Activated naive CD4-positive, alpha-beta T cell treated with anti-CD3 and anti-CD28 coated beads, Interleukin-2, amount 50 U/mL, for 72 hours (primary cell): ENCODE measurements around the gene MAGI2. TPM values are rescaled to one million over a fixed set of nuclear protein-coding genes. Genes with fewer than 3 reads are reported as not detected.

Experiments used
- ATAC-seq, 2 donors: fragments of 150-1000 bp; cut with Tn5 transposase; 2 replicates each; pipeline ENCODE4 v1.10.0; 2021; ENCODE audit warnings: mild to moderate bottlenecking in 2 of 2, moderate library complexity in 2 of 2
- DNase-seq, 2 donors: peaks; one replicate each; pipeline ENCODE4 v3.0.0; 2021 to 2022; ENCODE audit warnings: low spot score in 2 of 2
- H3K27ac Mint-ChIP-seq, 2 donors: one replicate each; pipeline ENCODE4 v1.8.0; 2022; ENCODE audit warnings: mild to moderate bottlenecking in 2 of 2, mixed read lengths in 2 of 2
- H3K36me3 Mint-ChIP-seq, 2 donors: one replicate each; pipeline ENCODE4 v1.8.0; 2022; ENCODE audit warnings: mixed read lengths in 2 of 2
- H3K9me3 Mint-ChIP-seq, 2 donors: one replicate each; pipeline ENCODE4 v1.8.0; 2022; ENCODE audit warnings: mixed read lengths in 2 of 2
- total RNA-seq, 2 donors: library from RNA; stranded (reverse); gene quantifications; one replicate each; pipeline ENCODE4 v1.2.3, GENCODE V29; 2022

MAGI2 gene
- total RNA-seq, 2 donors from 2014 or later = 0.16 TPM; not detected in 1

DNA sequence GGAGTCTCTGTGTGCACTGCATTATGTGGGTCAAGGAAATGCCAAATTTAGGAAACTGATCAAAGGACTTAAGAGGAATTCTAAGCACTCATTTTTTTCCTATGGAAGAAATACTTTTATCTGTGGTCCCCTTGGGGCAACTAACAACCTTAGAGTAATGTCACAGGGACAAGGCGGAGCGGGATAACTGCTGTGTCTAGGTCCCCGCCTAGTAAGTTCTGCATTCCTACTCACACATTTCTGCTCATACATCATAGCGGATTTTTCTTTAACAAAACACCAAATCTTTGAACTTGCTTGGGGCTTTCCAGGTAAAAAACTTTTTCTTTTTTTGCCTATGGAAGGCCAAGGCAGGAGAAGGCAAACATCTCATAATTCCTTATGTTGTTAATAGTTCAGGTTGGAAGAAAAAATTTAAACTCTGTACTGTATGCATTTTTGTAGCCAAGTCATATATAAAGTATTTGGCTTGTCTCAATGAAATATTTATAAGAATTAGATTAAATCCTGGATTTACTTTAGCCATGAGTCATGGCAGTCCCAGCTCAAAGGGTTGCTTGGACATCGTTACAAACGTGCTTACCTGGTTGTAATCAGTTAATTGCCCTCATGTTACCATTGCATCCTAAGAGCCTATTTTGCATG is 1369.9 kb downstream of the MAGI2 start:
- DNase-seq (no peak), ATAC-seq (no peak)
- Mint-ChIP-seq H3K36me3 (no peaks in the 10 kb centered on the region), H3K9me3 (no peaks in the 10 kb centered on the region), H3K27ac (no peak overlapping the region)

DNA sequence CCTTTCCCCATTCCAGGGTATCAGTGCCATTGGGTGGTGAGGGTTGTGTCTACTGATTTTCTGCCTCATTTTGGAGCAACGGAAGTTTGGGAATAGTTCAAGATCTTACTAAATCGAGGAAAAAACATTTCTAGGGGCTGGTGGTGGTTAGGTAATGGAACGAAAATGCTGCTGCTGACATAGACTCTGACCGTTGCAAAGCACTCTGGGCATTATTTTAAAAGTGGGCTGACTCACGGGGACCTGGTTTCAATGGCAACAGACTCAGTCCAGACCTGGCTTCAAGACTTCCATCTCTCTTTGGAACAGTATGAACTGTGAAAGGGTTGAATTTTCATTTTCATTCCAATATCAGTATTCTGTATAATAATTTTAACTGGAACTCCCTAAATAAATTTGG is 1370.9 kb downstream of the MAGI2 start:
- no peaks in the 10 kb centered on the region for H3K9me3 Mint-ChIP-seq
- H3K27ac Mint-ChIP-seq = no peak overlapping the region
- no peaks in the 10 kb centered on the region for H3K36me3 Mint-ChIP-seq
- DNase-seq (no peak), ATAC-seq (no peak)

DNA sequence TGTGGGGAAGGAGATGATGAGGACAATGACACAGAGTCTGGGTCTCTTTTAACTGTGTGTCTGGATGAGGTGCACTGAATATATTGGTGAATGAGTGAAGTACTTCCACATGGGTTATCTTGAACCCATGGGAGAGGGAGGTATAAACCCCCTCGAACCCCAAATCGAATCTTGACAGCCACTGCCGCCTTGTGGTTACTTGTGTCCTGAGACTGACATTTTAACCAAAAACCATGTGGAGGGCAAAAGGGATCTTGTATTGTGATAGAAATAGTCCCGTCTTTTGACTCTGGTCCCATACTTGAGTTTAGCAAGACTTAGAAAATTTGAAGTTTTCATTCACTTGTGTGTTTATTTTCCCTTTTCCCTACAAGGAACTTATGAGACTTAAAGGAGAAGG is 1371.6 kb downstream of the MAGI2 start:
- no peak for ATAC-seq
- no peaks in the 10 kb centered on the region for H3K36me3 Mint-ChIP-seq
- no peaks in the 10 kb centered on the region for H3K9me3 Mint-ChIP-seq
- no peak for DNase-seq
- no peak overlapping the region for H3K27ac Mint-ChIP-seq

DNA sequence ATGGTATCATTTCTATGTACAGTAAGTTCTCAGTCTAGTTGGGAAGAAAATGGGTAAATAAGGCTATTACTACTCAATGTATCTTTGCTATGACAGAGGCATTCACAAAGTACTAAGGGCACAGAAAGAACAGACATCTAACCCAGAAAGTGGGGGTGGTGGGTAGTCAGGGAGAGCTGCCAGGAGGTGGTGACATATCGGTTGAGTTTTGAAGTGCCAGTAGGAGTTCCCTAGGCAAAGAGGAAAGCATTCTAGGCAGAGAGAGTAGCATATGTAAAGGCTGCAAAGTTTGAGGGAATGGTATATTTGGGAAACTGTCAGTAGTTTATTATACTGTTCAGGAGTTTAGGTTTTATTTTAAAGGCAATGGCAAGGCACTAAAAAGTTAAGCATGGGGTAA is 1372.1 kb downstream of the MAGI2 start:
- H3K9me3 Mint-ChIP-seq = no peaks in the 10 kb centered on the region
- H3K36me3 Mint-ChIP-seq = no peaks in the 10 kb centered on the region
- no peak overlapping the region for H3K27ac Mint-ChIP-seq
- ATAC-seq (no peak), DNase-seq (no peak)

DNA sequence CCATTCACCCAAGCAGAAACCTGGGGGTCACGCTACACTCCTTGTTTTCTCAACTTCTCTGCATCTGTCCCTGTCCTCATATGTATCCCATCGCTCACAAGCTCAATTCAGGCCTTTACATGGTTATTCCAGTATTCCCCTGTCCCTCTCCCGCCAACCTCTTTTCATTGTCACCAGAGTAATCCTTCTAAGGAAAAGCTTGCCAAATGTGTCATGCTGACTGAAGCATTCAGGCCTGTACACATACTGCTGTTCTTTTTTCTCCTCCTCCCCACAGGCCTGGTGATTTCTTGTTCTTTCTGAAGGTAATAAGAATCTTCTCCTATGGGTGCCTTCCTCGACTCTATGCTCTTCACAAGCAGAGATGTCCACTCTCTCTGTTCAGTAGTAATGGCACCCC is 1372.7 kb downstream of the MAGI2 start:
- Mint-ChIP-seq H3K36me3 (no peaks in the 10 kb centered on the region), H3K27ac (no peak overlapping the region), H3K9me3 (no peaks in the 10 kb centered on the region)
- no peak for DNase-seq
- ATAC-seq = no peak

- Mint-ChIP-seq H3K9me3 (no peaks in the 10 kb centered on the region), H3K36me3 (no peaks in the 10 kb centered on the region), H3K27ac (no peak overlapping the region)
- no peak for DNase-seq
- no peak for ATAC-seq
Measured at GRCh38 chr7:78080241-78080640, 1373.2 kb downstream of the MAGI2 start.

GRCh38 chr7:78074713-78075112 is 1378.8 kb downstream of the MAGI2 start:
- no peak for DNase-seq
- Mint-ChIP-seq H3K27ac (no peak overlapping the region), H3K9me3 (no peaks in the 10 kb centered on the region), H3K36me3 (no peaks in the 10 kb centered on the region)
- ATAC-seq = no peak

DNA sequence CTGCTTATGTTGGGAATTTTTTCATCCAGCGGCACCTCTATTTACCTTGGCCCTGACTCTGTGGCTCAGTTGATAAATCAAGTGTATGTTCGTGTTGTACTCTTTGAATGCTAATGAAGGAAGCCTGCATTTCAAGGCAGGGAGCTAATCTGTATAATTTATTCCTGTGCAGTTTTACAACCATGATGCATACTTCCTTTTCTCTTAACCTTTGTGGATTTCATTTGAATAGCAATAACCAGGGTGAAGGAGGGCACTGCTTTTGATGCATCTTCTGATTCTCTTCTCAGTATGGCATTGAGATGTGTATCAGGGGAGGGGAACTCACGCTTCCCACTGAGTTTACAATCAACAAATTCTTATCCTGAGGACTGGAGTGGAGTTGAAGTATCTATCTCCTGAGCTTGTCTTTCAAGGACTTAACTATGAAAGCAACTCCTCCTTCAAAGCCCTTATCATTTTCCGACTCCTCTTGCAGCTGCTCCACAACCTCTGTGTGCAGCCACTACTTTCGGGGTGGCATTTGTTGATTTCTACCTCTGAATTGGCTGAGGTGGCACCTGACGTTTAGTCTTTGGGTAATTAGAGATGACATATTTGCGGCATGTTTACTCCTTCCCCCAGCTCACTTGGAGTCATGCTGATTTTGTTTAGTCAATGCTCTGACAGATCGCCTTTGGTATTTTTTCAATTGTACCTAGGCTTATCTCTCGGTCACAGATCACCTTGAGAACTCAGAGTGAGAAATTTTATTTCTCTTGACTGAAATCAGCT is 1379.7 kb downstream of the MAGI2 start:
- Mint-ChIP-seq H3K27ac (no peak overlapping the region), H3K36me3 (no peaks in the 10 kb centered on the region), H3K9me3 (no peaks in the 10 kb centered on the region)
- DNase-seq (no peak), ATAC-seq (no peak)

DNA sequence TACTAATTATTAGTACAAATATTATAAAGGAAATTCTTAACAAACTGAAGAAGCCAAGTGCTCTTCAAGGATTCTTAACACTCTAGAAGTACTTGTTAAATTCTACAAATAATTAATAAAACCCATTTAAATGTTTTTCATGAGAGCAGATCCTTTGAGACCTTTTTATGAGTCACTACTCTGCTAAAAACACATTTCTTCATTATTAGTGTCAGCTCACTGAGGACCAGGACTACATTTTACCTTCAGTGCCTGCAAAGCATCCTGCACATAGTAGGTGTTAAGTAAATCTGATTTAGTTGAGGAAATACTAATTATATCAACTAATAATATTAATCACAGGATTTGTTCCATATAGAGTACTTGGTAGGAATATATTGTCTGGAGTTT is 1381.3 kb downstream of the MAGI2 start:
- H3K9me3 Mint-ChIP-seq = no peaks in the 10 kb centered on the region
- DNase-seq = no peak
- H3K27ac Mint-ChIP-seq = no peak overlapping the region
- H3K36me3 Mint-ChIP-seq = no peaks in the 10 kb centered on the region
- ATAC-seq = no peak

DNA sequence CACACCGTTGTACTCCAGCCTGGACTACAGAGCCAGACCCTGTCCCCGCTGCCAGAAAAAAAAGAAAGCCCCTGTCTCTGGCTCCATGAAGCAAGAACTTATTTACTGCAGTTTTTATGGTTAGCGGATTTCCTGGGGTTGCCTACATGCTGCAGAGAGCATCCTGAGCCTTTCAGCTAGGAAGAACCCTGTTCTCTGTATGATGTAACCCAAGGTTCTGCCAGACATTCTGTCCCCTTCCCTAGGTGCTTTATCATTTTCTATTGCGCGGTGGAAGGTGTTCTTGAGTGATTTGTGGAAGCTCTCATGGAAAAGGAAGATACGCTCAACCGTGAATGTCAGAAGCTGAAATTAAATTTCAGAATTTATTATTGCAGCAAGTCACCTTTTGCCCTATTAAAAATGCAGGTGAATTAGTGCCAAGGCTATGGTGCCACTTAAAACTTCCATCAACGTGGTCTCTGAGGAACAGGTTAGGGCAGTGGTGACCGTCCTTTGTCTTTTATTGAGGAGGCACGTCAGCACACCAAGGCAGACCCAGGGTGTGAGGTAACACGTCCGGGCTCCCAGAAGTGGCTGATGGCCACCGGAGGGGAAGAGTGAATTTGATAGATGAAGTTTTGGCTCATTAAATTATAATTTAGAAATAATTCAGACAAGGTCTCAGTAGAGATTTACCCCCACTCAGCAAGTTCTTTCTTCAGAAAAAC is 1381.8 kb downstream of the MAGI2 start:
- ATAC-seq (no peak), DNase-seq (no peak)
- H3K36me3 Mint-ChIP-seq = no peaks in the 10 kb centered on the region
- H3K27ac Mint-ChIP-seq = no peak overlapping the region
- H3K9me3 Mint-ChIP-seq = no peaks in the 10 kb centered on the region

DNA sequence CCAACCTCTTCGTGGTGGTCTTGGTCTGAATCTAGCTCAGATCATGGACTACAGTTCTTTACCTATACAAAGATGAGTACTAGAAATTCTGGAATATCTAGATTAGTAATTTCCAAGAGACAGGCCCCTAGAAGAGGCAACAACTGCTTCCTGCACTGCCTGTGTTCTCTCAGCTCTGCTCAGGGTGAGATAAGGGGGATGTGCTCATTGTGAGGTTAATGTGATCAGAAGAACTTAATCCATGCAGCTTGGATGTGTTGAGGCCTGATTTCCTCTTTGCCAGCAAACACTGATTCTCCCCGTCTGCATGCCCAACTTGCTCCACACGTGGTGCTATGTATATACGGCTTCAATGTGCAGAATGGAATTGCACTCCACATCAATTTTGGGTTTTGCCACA is 1386.9 kb downstream of the MAGI2 start:
- ATAC-seq (no peak), DNase-seq (no peak)
- no peaks in the 10 kb centered on the region for H3K9me3 Mint-ChIP-seq
- no peak overlapping the region for H3K27ac Mint-ChIP-seq
- H3K36me3 Mint-ChIP-seq = no peaks in the 10 kb centered on the region

DNA sequence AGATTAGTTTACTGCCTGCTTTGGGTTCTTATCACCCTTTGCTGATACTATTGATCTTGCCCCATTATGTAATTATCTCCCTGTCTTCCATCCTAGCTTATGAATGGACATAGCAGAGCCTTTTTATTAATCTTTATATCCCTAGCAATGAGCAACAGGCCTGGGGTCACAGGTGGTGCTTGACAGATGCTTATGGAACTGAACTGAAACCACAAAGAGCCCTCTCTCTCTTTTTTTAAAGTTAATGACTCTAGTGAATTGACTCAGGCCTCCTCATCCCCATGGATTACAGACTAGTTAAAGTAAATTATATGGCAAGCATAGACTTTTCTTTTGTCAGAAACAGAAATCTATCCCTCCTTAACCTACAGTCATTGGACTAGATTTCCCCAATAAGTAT is 1389.7 kb downstream of the MAGI2 start:
- Mint-ChIP-seq H3K27ac (no peak overlapping the region), H3K9me3 (no peaks in the 10 kb centered on the region), H3K36me3 (no peaks in the 10 kb centered on the region)
- no peak for DNase-seq
- ATAC-seq = no peak

- H3K9me3 Mint-ChIP-seq = no peaks in the 10 kb centered on the region
- H3K36me3 Mint-ChIP-seq = no peaks in the 10 kb centered on the region
- no peak for DNase-seq
- H3K27ac Mint-ChIP-seq = no peak overlapping the region
- no peak for ATAC-seq
Measured at GRCh38 chr7:78062214-78062613, 1391.3 kb downstream of the MAGI2 start.

GRCh38 chr7:78057571-78057970 is 1395.9 kb downstream of the MAGI2 start:
- Mint-ChIP-seq H3K36me3 (no peaks in the 10 kb centered on the region), H3K27ac (no peak overlapping the region), H3K9me3 (no peaks in the 10 kb centered on the region)
- DNase-seq (no peak), ATAC-seq (no peak)

DNA sequence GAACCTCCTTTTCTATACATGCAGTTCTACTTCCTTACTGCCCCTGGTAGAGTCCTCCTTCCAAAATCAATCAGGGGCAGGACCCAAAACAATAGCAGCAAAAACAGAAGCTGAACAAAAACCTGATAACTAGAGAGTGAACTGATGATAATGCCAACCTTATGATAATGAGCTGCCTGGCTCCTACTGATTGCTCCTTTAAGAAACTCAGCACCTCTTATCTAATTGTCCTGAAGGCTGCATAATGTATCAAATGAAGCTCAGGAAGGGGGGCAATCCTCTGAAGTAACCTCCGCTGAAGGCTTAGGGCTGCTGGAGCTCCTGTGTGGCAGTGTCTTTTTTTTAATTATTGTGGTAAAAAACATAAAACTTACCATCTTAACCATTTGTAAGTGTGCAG is 1397.9 kb downstream of the MAGI2 start:
- Mint-ChIP-seq H3K9me3 (no peaks in the 10 kb centered on the region), H3K27ac (no peak overlapping the region), H3K36me3 (no peaks in the 10 kb centered on the region)
- DNase-seq (no peak), ATAC-seq (no peak)

DNA sequence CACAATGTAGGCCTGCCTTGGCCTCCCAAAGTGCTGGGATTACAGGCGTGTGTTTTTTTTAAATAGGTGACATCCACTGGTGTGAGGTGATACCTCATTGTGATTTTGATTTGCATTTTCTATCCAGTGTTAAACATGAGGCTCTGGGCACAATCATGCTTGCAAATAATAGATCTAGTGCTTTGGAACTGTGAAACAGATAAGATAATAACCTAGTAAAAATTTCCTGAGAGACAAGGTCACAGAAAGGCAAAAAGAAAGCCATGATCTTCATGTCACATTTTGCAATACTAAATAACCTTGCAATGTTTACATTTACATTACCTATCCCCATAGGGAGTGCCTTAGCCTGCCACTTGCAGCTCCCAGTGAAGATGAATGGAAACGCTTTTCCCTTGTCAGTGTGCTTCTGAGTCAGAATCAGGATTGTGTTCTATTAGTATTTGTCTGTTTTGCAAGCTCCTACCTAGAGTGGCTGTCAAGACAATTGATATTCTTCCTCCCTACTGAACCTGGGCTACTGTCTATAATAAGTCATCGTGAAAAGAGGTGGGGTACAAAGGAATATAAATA is 1398.4 kb downstream of the MAGI2 start:
- no peak for ATAC-seq
- no peak for DNase-seq
- H3K27ac Mint-ChIP-seq = no peak overlapping the region
- no peaks in the 10 kb centered on the region for H3K9me3 Mint-ChIP-seq
- H3K36me3 Mint-ChIP-seq = no peaks in the 10 kb centered on the region

DNA sequence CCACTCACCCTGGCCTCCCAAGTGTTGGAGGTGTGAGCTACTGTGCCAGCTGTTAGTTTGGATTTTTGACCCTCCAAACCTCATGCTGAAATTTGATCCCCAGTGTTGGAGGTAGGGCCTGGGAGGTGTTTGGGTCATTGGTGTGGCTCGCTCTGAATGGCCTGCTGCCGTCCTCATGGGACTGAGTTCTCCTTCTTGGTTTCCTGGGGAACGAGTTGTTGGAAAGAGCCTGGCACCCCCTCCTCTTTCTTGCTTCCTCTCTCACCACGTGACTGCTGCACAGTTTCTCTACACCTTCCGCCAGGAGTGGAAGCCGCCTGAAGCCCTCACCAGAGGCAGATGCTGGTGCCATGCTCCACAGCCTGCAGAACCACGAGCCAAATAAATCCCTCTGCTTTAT is 1401.4 kb downstream of the MAGI2 start:
- Mint-ChIP-seq H3K9me3 (no peaks in the 10 kb centered on the region), H3K36me3 (no peaks in the 10 kb centered on the region), H3K27ac (no peak overlapping the region)
- no peak for ATAC-seq
- no peak for DNase-seq
